Measurements from ENCODE around the gene SSRP1. TPM values are rescaled to one million over a fixed set of nuclear protein-coding genes. Genes with fewer than 3 reads are reported as not detected.
"Not testable (repeated sequence)": the region's sequence is repeated elsewhere in the genome, so short reads cannot be mapped to it uniquely, and the experiment has no call there.

The SSRP1 gene
- polyA plus RNA-seq, 3 donors: 165 to 216 (median 212) TPM

DNA sequence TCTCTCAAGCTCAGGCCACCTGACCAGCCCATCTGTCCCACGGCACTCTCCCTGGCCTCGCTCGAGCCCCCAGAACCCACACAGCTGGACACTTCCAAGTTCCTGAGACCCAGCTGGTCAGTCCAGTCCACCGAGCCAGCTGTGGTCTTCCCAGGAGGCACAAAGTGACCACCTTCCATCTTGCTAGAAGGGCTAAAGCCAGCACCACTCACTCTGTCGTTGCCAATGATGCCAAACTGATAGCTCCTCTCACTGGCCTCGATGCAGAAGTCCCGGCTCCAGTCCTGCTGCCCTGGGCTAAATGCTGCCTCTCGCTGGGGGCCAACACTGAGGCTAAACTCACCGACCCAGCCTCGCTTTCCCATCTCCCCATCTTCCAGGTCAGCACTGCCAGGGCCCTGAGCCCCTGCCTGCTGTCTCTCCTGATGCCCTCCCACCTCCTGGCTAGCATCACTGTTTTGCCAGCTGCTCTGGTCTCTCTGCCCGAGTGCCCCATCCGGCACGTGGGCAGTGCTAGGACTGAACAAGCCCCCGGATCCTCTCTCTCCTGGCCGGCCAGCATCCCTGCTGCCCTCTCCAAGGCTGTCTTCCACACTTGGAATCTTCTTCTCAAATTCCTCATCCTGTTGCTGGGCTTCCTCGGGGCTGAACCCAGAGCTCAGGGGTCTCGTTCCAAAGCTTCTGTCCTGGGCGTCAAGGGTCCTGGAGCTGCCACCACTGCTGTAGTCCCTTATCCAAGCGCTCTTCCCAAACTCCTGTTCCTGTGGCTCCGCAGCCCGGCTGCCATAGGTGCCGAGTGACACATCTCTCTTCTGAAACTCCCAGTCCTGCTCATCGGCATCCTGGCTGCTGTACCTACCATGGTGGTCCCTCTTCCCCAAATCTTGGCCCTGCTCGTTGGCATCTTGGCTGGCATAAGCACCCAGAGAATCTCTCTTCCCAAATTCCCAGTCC, 26.3 kb downstream of the SSRP1 start:
- no peak for DNase-seq (ENCODE audit: extremely low read depth in 1 of 11, low read depth in 9 of 11, low spot score in 4 of 11)

- no peak for DNase-seq (ENCODE audit: extremely low read depth in 1 of 11, low read depth in 9 of 11, low spot score in 4 of 11)
Observed at GRCh38 chr11:57308426-57309060, 27.1 kb downstream of the SSRP1 start.

DNA sequence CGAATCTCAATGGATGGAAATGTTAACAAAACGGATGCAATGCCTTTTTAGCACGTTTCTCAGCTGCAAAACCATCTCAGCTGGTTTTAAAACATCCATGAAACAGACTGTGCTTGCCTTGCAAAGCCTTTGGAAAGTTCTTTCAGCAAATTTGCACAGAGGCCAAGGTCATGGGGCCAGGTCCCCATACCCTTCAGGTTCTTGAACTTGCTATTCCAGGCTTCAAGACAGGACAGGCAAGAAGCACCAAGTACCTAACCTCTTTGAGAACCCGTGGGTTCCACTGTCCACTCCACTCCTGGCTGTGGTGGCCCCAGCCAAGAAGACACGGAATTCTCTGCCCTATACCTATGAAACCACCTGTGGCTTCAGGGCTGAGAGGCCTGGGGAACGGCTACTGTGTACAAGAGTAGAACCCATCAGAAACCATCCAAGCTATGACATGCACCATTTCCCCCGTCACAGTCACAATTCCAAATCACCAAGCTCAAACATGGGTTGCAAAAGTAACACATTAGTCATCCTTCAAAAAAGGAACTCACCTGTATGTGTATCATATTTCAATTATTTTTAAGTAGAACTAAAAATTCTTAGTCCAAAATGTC, 27.9 kb downstream of the SSRP1 start:
- DNase-seq (ENCODE audit: extremely low read depth in 1 of 11, low read depth in 9 of 11, low spot score in 4 of 11): no peak

DNA sequence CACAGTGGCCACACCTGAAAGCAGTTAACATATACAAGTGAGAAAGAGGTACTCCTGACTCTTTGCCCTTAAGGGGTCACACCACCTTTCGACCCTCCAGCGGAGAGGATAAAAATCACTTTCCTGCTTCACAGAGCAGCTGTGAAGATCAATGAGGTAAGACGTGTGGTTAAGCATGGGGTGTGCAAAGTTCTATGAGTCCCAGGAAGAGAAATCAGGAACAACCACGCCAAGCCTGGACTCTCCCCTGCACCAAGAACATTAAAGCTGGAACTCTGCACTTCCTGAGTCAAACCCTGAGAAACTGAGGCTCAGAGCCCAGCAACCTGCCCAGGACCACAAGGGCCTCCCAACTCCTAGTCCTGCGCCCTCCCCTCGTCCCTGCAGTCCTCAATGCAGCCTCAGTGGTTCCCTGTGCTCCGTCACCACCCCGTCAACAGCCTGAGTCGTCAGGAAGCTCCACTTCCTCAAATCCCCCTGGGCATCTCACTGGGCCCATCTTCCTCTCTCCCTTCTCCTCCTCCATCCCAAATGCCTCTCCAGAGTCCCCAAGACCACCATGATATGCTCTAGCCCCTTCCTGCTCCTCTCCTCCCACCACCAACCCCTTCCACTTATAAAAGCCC, 28.6 kb downstream of the SSRP1 start:
- no peak for DNase-seq (ENCODE audit: extremely low read depth in 1 of 11, low read depth in 9 of 11, low spot score in 4 of 11)

- DNase-seq (ENCODE audit: extremely low read depth in 1 of 11, low read depth in 9 of 11, low spot score in 4 of 11): no peak
Observed at GRCh38 chr11:57306161-57306876, 29.4 kb downstream of the SSRP1 start.

GRCh38 chr11:57305523-57305922, 30.2 kb downstream of the SSRP1 start:
- DNase-seq (ENCODE audit: extremely low read depth in 1 of 11, low read depth in 9 of 11, low spot score in 4 of 11): no peak

- no peak for DNase-seq (ENCODE audit: extremely low read depth in 1 of 11, low read depth in 9 of 11, low spot score in 4 of 11)
Observed at GRCh38 chr11:57303990-57304579, 31.6 kb downstream of the SSRP1 start.

DNA sequence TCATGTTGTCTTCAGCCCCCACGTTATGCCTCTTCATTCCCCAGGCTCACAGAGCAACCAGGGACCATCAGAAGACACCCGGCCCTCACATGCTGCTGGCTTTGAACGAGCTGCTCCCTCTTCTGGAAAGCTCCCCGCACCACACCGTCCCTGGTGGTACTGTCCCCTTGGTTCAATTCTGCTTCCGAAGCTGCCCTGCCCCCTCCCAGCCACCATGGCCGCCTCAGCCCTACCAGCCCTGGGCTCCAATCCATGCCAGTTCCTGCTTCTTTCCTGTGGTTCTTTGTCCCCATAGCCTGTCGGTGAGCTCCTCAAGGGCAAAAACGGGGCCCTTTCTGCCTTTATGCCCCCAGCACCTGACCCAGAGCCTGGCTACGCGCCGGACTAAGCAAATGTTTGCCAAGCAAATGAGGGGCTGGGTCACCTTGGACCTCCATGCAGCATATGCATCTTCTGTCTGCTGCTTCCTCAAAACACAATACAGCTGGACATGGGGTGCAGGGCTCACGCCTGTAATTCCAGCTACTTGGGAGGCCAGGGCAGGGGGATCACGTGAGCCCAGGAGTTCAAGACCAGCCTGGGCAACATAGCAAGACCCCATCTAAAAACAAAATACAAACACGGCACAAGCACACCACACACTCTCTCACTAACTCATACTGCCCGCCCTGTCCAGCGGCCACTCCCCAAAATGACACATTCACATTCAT, 32.3 kb downstream of the SSRP1 start:
- DNase-seq (ENCODE audit: extremely low read depth in 1 of 11, low read depth in 9 of 11, low spot score in 4 of 11): no peak

DNA sequence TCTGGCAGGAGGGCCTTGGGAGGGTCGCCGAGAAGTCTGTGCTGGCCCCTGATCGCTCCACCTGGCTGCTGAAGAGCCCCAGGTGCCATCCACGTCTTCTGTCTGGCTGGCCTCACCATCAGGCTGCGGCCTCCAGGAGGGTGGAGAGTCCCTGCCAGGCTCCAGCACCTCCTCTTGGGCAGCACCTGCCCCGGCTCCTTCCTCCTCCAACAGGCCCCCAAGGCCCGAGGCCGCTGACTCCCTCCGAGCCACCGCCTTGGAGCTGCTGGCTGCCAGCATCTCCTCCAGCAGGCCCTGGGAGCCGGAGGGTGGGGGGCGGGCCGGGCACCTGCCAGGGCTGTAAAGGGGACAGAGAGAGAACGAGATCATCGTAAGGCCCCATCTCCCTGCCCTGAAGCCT, 33.2 kb downstream of the SSRP1 start:
- no peak for DNase-seq (ENCODE audit: extremely low read depth in 1 of 11, low read depth in 9 of 11, low spot score in 4 of 11)

GRCh38 chr11:57301711-57302423, 33.8 kb downstream of the SSRP1 start:
- DNase-seq (ENCODE audit: extremely low read depth in 1 of 11, low read depth in 9 of 11, low spot score in 4 of 11): no peak

DNA sequence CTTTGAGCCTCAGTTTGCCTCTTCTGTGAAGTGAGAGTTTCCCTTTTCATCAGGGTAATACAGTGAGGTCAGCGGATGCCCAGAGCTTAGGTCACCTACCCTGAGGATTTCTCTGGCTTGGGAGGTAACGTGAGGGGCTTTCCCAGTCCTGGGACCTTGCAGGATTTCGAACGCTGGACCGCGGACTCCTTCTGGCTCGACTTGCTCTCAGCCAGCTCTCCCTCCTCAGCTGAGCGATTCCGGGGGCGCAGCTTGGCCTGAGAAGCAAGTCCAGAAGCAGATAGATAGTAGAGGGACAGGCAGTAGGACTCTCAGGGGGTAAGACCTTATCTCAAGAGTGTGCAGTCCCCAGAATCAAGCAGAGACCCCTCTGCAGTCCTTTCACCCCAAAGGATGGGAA, 34.9 kb downstream of the SSRP1 start:
- DNase-seq (ENCODE audit: extremely low read depth in 1 of 11, low read depth in 9 of 11, low spot score in 4 of 11): no peak

DNA sequence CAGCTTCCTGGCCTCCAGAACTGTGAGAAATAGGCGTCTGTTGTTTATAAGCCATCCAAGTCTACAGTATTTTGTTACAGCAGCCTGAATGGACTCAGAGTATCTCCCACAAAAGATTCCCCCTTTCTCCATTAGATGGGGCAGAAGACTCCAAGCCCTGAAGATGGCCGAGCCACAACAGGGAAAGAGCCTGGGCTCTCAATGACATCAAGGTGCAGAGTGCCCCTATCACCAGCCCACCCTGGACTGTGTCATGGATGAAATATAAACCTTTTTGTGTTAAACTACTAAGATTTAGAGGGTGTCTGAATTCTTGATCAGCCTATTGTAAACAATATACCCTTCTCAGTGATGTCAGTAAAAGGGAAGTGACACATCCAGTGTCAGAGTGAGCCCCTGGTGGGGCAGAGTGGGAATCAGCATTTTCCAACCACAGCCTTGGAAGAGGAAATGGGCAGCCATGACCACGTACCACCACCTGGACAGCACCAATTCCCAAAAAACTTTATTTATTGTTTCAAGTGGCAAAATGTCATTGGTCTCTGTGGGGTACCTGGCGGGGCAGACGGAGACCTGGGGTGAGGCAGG, 36.4 kb downstream of the SSRP1 start:
- no peak for DNase-seq (ENCODE audit: extremely low read depth in 1 of 11, low read depth in 9 of 11, low spot score in 4 of 11)

DNA sequence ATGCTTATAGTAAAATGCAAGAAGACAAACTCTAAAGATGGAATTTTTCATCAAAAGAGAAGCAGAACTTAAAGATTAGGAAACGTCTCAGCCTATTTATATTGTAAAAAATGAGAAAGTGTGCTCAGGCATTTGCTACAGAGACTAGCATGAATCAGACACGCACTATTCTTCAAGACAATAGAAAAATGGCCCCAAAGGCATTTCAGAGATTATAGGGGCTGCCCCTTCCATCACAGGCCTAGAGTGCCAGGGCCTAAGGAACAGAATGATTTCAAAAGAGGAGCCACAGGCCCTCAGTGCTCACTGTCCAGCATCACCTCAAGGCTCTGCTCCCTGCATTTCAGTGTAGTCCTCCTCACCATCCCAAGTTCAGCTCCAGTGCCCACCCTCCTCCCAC, 38.5 kb downstream of the SSRP1 start:
- DNase-seq (ENCODE audit: extremely low read depth in 1 of 11, low read depth in 9 of 11, low spot score in 4 of 11): no peak

- DNase-seq (ENCODE audit: extremely low read depth in 1 of 11, low read depth in 9 of 11, low spot score in 4 of 11): not testable (repeated sequence)
Observed at GRCh38 chr11:57296205-57296604, 39.5 kb downstream of the SSRP1 start.

DNA sequence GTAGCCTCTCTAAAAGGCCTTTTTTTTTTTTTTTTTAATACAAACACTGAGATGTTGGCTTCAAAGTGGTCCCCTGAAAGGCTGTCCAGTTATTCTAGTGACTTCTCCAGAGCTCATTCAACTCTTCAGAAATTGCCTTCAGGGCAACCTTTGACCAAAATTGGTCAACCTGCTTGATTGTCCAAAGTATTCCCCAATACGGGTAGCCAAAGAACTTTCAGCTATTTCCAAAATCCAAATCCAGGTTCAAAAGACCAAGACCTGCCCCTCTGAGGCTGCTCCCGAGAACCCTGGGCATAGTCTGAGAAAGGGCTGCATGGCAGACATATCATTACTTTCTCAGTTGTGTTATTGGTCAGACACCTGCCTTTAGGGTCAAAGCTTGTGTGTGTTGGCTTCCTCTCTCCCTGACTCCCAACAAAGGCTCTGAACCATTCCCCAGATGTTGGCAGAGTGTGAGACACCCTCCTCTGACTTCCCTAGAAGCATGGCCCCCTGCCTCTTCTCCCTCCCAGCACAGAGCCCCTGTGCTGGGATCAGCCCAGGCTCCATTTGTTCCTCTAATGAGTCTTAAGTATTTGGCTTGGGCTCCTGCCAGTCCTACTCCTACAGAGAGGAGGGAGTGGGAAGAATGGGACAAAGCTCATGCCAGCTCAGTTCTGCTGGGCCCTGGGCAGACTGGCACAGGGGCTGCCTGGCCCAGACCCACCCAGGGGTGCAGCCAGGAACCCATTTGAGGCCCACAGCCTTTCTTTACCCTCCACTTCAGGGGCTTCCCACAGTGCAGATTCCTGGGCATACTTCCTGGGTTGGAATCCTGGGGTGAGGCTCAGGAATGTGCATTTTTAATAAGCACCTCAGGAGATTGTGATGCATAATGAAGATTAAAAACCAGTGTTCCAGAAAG, 41.2 kb downstream of the SSRP1 start:
- peak in 1 of 11 donors; percentile 49 for DNase-seq (ENCODE audit: extremely low read depth in 1 of 11, low read depth in 9 of 11, low spot score in 4 of 11)

GRCh38 chr11:57290288-57290687, 45.4 kb downstream of the SSRP1 start:
- DNase-seq (ENCODE audit: extremely low read depth in 1 of 11, low read depth in 9 of 11, low spot score in 4 of 11): no peak

Measured in renal cortex interstitium (tissue), 11 donors.